RPMI8226 (cell line): ENCODE data around the gene LEUTX.
"Not testable (repeated sequence)": the region's sequence is repeated elsewhere in the genome, so short reads cannot be mapped to it uniquely, and the experiment has no call there.

Source experiments
- DNase-seq: peaks from one replicate; pipeline ENCODE4 v3.0.0-alpha.2; 2015

LEUTX gene

GRCh38 chr19:39778763-39779162, at the start of gene LEUTX:
TSS of gene LEUTX (plus strand) at chr19:39778854. CDS start at chr19:39778921, 67 bp downstream.
- no peak for DNase-seq

GRCh38 chr19:39729594-39729993, 49.1 kb upstream of the LEUTX start:
- DNase-seq = no peak

- DNase-seq = no peak
Measured at GRCh38 chr19:39731685-39732084, 47.0 kb upstream of the LEUTX start.

- DNase-seq = no peak
Measured at GRCh38 chr19:39733841-39734240, 44.8 kb upstream of the LEUTX start.

- no peak for DNase-seq
Measured at GRCh38 chr19:39735688-39736087, 43.0 kb upstream of the LEUTX start.

GRCh38 chr19:39736088-39736487, 42.6 kb upstream of the LEUTX start:
- DNase-seq = no peak

GRCh38 chr19:39737351-39737750, 41.3 kb upstream of the LEUTX start:
- DNase-seq = no peak

GRCh38 chr19:39737891-39738290, 40.8 kb upstream of the LEUTX start, which contains the start of gene CLC:
TSS of gene CLC (minus strand) at chr19:39738029. CDS start at chr19:39737952, 77 bp downstream.
- no peak for DNase-seq

GRCh38 chr19:39738814-39739213, 39.8 kb upstream of the LEUTX start:
- DNase-seq = no peak

GRCh38 chr19:39740395-39740794, 38.3 kb upstream of the LEUTX start:
- no peak for DNase-seq

- DNase-seq = no peak
Measured at GRCh38 chr19:39745643-39746042, 33.0 kb upstream of the LEUTX start.

- no peak for DNase-seq
Measured at GRCh38 chr19:39746836-39747529, 31.7 kb upstream of the LEUTX start.

- DNase-seq = no peak
Measured at GRCh38 chr19:39749981-39750380, 28.7 kb upstream of the LEUTX start.

GRCh38 chr19:39752390-39752789, 26.3 kb upstream of the LEUTX start:
- DNase-seq = no peak

- DNase-seq = no peak
Measured at GRCh38 chr19:39752795-39753194, 25.9 kb upstream of the LEUTX start.

- DNase-seq = no peak
Measured at GRCh38 chr19:39754544-39754943, 24.1 kb upstream of the LEUTX start.

GRCh38 chr19:39754971-39755370, 23.7 kb upstream of the LEUTX start:
- no peak for DNase-seq

- no peak for DNase-seq
Measured at GRCh38 chr19:39759457-39760184, 19.0 kb upstream of the LEUTX start.

GRCh38 chr19:39761851-39762250, 16.8 kb upstream of the LEUTX start:
- DNase-seq = not testable (repeated sequence)

GRCh38 chr19:39765091-39766076, 13.3 kb upstream of the LEUTX start:
- peak; percentile 50 for DNase-seq

- no peak for DNase-seq
Measured at GRCh38 chr19:39768334-39768733, 10.3 kb upstream of the LEUTX start.

- DNase-seq = no peak
Measured at GRCh38 chr19:39768786-39769185, 9.9 kb upstream of the LEUTX start.

GRCh38 chr19:39780894-39781293, 2.2 kb downstream of the LEUTX start:
- no peak for DNase-seq
